ENCODE data around the gene LRRC25. TPM values are rescaled to one million over a fixed set of nuclear protein-coding genes. Genes with fewer than 3 reads are reported as not detected.

Gene LRRC25
- total RNA-seq, 1 experiment from 2014 or later: not detected

DNA sequence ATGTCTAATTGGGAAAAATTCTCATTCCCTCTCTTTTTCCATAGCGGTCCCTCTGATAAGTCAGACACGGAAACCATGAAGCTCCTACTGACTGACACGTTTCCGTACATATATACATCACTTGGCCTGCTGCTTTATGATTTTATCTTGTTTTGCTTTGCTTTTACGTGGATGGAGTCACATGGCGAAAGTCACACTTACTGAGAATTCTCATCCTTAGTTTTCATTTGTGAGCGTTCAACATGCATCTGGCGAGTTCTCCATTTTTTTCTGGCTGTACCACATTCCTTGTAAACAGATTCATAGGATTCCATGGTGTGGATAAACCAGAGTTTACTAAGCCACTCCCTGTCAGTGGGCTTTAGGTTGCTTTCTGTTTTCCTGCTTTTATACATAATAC is 35.8 kb downstream of the LRRC25 start:
- TF ChIP-seq, protein P1, sequence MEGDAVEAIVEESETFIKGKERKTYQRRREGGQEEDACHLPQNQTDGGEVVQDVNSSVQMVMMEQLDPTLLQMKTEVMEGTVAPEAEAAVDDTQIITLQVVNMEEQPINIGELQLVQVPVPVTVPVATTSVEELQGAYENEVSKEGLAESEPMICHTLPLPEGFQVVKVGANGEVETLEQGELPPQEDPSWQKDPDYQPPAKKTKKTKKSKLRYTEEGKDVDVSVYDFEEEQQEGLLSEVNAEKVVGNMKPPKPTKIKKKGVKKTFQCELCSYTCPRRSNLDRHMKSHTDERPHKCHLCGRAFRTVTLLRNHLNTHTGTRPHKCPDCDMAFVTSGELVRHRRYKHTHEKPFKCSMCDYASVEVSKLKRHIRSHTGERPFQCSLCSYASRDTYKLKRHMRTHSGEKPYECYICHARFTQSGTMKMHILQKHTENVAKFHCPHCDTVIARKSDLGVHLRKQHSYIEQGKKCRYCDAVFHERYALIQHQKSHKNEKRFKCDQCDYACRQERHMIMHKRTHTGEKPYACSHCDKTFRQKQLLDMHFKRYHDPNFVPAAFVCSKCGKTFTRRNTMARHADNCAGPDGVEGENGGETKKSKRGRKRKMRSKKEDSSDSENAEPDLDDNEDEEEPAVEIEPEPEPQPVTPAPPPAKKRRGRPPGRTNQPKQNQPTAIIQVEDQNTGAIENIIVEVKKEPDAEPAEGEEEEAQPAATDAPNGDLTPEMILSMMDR (conservative IDR thresholded peaks at IDR 0.05): no peak
- no peak overlapping the region for H3K4me3 Mint-ChIP-seq

More for the DNA sequence above, 35.8 kb downstream of the LRRC25 start:
- no peaks in the 10 kb centered on the region for H3K23me2 ChIP-seq (ENCODE audit: insufficient read length, low read depth, low read length, poor library complexity, severe bottlenecking)
- DNase-seq: no peak
- no peak overlapping the region for H3K4ac ChIP-seq (ENCODE audit: low read depth, low read length)
- no peak overlapping the region for H3K56ac ChIP-seq (ENCODE audit: insufficient read length, low read depth, low read length)
- Mint-ChIP-seq H3K27ac (no peak overlapping the region; a peak in 1 of 7 replicates), H3K27me3 (ENCODE audit: low read depth) (no peaks in the 10 kb centered on the region), H3K4me1 (peaks cover 18 to 24% of the 10 kb centered on the region in 2 experiments), H3K36me3 (ENCODE audit: insufficient read depth in 1 of 3, low read depth in 3 of 3) (peaks cover 15 to 76% (median 19%) of the 10 kb centered on the region in 3 experiments), H3K9me3 (no peaks in the 10 kb centered on the region; a peak in 1 of 5 replicates)
- H4K91ac ChIP-seq (ENCODE audit: insufficient read length, low read depth, low read length): no peak overlapping the region
- no peak overlapping the region for H3T11ph ChIP-seq (ENCODE audit: low read length)
- H3K4me1 ChIP-seq (ENCODE audit: insufficient read depth, low read length): 0 out of 2 replicates have a peak, but pooled peaks cover 2% of the 10 kb centered on the region
- H3K79me1 ChIP-seq (ENCODE audit: insufficient read depth, low read depth, low read length, poor library complexity, severe bottlenecking): no peaks in the 10 kb centered on the region
- H4K8ac ChIP-seq (replicated peaks; ENCODE audit: insufficient read length, low read depth, low read length): no peak overlapping the region
- no peak overlapping the region for H3K27ac ChIP-seq (ENCODE audit: insufficient read length, low read depth, low read length)
- no peaks in the 10 kb centered on the region for H3K79me2 ChIP-seq (ENCODE audit: insufficient read depth, low read length)
- H3K18ac ChIP-seq (ENCODE audit: insufficient read length, low read depth, low read length): no peak overlapping the region
- H2AFZ ChIP-seq (ENCODE audit: low read length): no peak overlapping the region
- H4K5ac ChIP-seq (ENCODE audit: insufficient read length, low read depth, low read length): no peak overlapping the region
- H3K23ac ChIP-seq (ENCODE audit: insufficient read length, low read depth, low read length): no peak overlapping the region
- no peaks in the 10 kb centered on the region for H3K27me3 ChIP-seq (ENCODE audit: insufficient read depth, low read length)
- no peak overlapping the region for H2AK5ac ChIP-seq (ENCODE audit: insufficient read length, low read length)
- no peaks in the 10 kb centered on the region for H4K20me1 ChIP-seq (ENCODE audit: control insufficient read depth, insufficient read depth, insufficient read length)
- no peak overlapping the region for H2BK15ac ChIP-seq (ENCODE audit: low read depth, low read length)
- H2BK20ac ChIP-seq (ENCODE audit: low read depth, low read length, poor library complexity, severe bottlenecking): no peak overlapping the region
- H2BK5ac ChIP-seq (ENCODE audit: insufficient read length, low read length): no peak overlapping the region
- WGBS (ENCODE audit: extremely low coverage, insufficient read length, low lambda C conversion rate): no CpG with 5 or more reads among the region's 8 CpGs
- no peak overlapping the region for H3K9ac ChIP-seq (ENCODE audit: extremely low read depth, insufficient read length, low read length)
- no peak overlapping the region for H2BK120ac ChIP-seq (ENCODE audit: low read depth, low read length, poor library complexity, severe bottlenecking)
- no peaks in the 10 kb centered on the region for H3K9me3 ChIP-seq (ENCODE audit: control insufficient read depth, low read depth, low read length)
- H2BK12ac ChIP-seq (ENCODE audit: insufficient read length, low read depth, low read length): no peak overlapping the region
- H3K14ac ChIP-seq (ENCODE audit: insufficient read depth, low read length): no peak overlapping the region
- no peak overlapping the region for H3K4me2 ChIP-seq (ENCODE audit: insufficient read depth, insufficient read length, low read length)
